ENCODE measurements around the gene TPMT. TPM values are rescaled to one million over a fixed set of nuclear protein-coding genes. Genes with fewer than 3 reads are reported as not detected.

The TPMT gene
- total and polyA plus RNA-seq, 11 donors = 7.1 to 22.5 (median 13.7) TPM

GRCh38 chr6:18115356-18115755 lies 39.5 kb downstream of the TPMT start:
- ATAC-seq (no peak), DNase-seq (no peak)
- no peaks in the 10 kb centered on the region for H3K36me3 ChIP-seq
- no peak overlapping the region for H3K4me3 ChIP-seq
- H3K9me3 ChIP-seq = peaks cover 0 to 4% (median 0%) of the 10 kb centered on the region in 12 donors
- no peak overlapping the region for H3K27ac ChIP-seq
- no peaks in the 10 kb centered on the region for H3K4me1 ChIP-seq
- WGBS, 4 donors = 83 to 89% (median 87%) methylated on average over 2 of the region's 2 CpGs
- no peaks in the 10 kb centered on the region for H3K27me3 ChIP-seq
- TF ChIP-seq CTCF (IDR thresholded peaks at IDR 0.05) (no peak), POLR2A (IDR thresholded peaks at IDR 0.05) (no peak)
- intact Hi-C loops (cut with DNase I) = loop anchor here in 2 of 10 donors (5.0 to 10.0 kb wide), 2 partner anchors 121 to 123 kb away; no protein-coding TSS in a partner anchor

- no peak overlapping the region for H3K4me3 ChIP-seq
- no peaks in the 10 kb centered on the region for H3K4me1 ChIP-seq
- H3K27ac ChIP-seq = no peak overlapping the region
- no peak for TF ChIP-seq POLR2A (IDR thresholded peaks at IDR 0.05)
- no peak for TF ChIP-seq CTCF (IDR thresholded peaks at IDR 0.05)
- H3K36me3 ChIP-seq = no peaks in the 10 kb centered on the region
- ATAC-seq = peak in 2 of 4 donors; percentile 9 to 20
- intact Hi-C loops (cut with DNase I) = loop anchor here in 1 of 10 donors (10.0 kb wide), 1 partner anchor 115 kb away; no protein-coding TSS in a partner anchor
- DNase-seq = no peak
- H3K9me3 ChIP-seq = peaks cover 0 to 22% (median 8%) of the 10 kb centered on the region in 12 donors
- H3K27me3 ChIP-seq = no peaks in the 10 kb centered on the region
Observed at GRCh38 chr6:18110162-18110561, 44.7 kb downstream of the TPMT start.

- 89 to 99% (median 95%) methylated on average over 1 of the region's 1 CpG for WGBS, 4 donors
- intact Hi-C loops (cut with DNase I) = no loop called here
- Histone ChIP-seq H3K4me3 (no peak overlapping the region), H3K4me1 (no peaks in the 10 kb centered on the region), H3K9me3 (peaks cover 0 to 22% (median 8%) of the 10 kb centered on the region in 12 donors), H3K27me3 (no peaks in the 10 kb centered on the region), H3K36me3 (no peaks in the 10 kb centered on the region), H3K27ac (no peak overlapping the region)
- no peak for ATAC-seq
- no peak for TF ChIP-seq POLR2A (IDR thresholded peaks at IDR 0.05)
- no peak for TF ChIP-seq CTCF (IDR thresholded peaks at IDR 0.05)
- no peak for DNase-seq
Observed at GRCh38 chr6:18107061-18107460, 47.8 kb downstream of the TPMT start.

- ATAC-seq = peak in 3 of 4 donors; percentile 48 to 63 (median 52)
Observed at GRCh38 chr6:18102783-18103509, 51.9 kb downstream of the TPMT start.

More at GRCh38 chr6:18102783-18103509, 51.9 kb downstream of the TPMT start:
- Histone ChIP-seq H3K36me3 (no peaks in the 10 kb centered on the region), H3K27ac (no peak overlapping the region), H3K4me3 (no peak overlapping the region), H3K4me1 (no peaks in the 10 kb centered on the region), H3K27me3 (no peaks in the 10 kb centered on the region), H3K9me3 (peaks cover 0 to 20% (median 8%) of the 10 kb centered on the region in 12 donors)
- no peak for TF ChIP-seq CTCF (IDR thresholded peaks at IDR 0.05)
- TF ChIP-seq POLR2A (IDR thresholded peaks at IDR 0.05) = no peak
- intact Hi-C loops (cut with DNase I) = no loop called here
- 47 to 67% (median 55%) methylated on average over 6 of the region's 6 CpGs for WGBS, 4 donors
- no peak for DNase-seq
